Measurements from ENCODE around the gene MIA.

DNA sequence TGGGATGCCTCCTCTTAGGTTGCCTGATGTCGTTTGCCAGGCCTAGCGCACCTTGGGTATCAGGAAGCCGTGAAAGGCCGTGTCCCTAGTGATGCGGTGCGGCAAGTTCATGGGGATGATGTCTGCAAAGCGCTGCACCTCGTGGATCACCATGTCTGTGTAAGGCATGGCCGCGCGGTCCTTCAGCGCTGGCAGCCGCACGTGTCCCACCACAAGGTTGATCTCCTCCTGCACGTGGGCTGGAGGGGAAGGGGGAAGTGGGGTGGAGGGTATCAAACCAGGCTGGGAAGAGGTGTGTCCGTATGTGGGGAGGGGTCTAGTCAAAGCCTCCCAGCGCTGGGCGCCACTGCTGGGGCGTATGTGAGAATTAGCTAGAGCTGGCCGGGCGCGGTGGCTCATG lies 46.8 kb downstream of the MIA start:
- TF ChIP-seq POLR2A (IDR thresholded peaks at IDR 0.05), result no peak
- TF ChIP-seq, protein P1, sequence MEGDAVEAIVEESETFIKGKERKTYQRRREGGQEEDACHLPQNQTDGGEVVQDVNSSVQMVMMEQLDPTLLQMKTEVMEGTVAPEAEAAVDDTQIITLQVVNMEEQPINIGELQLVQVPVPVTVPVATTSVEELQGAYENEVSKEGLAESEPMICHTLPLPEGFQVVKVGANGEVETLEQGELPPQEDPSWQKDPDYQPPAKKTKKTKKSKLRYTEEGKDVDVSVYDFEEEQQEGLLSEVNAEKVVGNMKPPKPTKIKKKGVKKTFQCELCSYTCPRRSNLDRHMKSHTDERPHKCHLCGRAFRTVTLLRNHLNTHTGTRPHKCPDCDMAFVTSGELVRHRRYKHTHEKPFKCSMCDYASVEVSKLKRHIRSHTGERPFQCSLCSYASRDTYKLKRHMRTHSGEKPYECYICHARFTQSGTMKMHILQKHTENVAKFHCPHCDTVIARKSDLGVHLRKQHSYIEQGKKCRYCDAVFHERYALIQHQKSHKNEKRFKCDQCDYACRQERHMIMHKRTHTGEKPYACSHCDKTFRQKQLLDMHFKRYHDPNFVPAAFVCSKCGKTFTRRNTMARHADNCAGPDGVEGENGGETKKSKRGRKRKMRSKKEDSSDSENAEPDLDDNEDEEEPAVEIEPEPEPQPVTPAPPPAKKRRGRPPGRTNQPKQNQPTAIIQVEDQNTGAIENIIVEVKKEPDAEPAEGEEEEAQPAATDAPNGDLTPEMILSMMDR (IDR thresholded peaks at IDR 0.05), result no peak

Measured in sigmoid colon (tissue), 3 donors.